Heart left ventricle (tissue), 16 donors: Measurements from ENCODE around the gene ZFPM1. TPM values are rescaled to one million over a fixed set of nuclear protein-coding genes. Genes with fewer than 3 reads are reported as not detected.

Experiments used
- ATAC-seq, 4 donors: fragments of 200-7000 bp; cut with Tn5 transposase; one replicate each; pipeline ENCODE4 v1.9.1; 2020 to 2022; ENCODE audit warnings: moderate library complexity in 4 of 4, mild to moderate bottlenecking in 3 of 4, moderate number of reproducible peaks in 1 of 4
- DNase-seq, 5 donors: peaks; one replicate each; pipeline ENCODE4 v3.0.0-alpha.2; 2020
- H3K27ac ChIP-seq, 12 donors: fragments of 200-600 bp; sonication (generic) in 4 of 12; one replicate each; pipeline versions ENCODE4 v1.5.0 to v1.8.0; 2016 to 2022; ENCODE audit warnings: mild to moderate bottlenecking in 2 of 12
- H3K27me3 ChIP-seq, 9 donors: fragments of 200-600 bp; sonication (generic) in 2 of 9; one replicate each; pipeline versions ENCODE4 v1.5.1 to v1.8.0; 2016 to 2022; ENCODE audit warnings: mild to moderate bottlenecking in 3 of 9
- H3K36me3 ChIP-seq, 9 donors: fragments of 200-600 bp; sonication (generic) in 2 of 9; one replicate each; pipeline versions ENCODE4 v1.5.0 to v1.8.0; 2018 to 2022; ENCODE audit warnings: mild to moderate bottlenecking in 2 of 9
- H3K4me1 ChIP-seq, 12 donors: fragments of 200-600 bp; sonication (generic) in 4 of 12; one replicate each; pipeline versions ENCODE4 v1.5.0 to v1.8.0; 2016 to 2022; ENCODE audit warnings: mild to moderate bottlenecking in 3 of 12
- H3K4me3 ChIP-seq, 12 donors: fragments of 200-600 bp; sonication (generic) in 4 of 12; one replicate each; pipeline versions ENCODE4 v1.5.0 to v1.8.0; 2017 to 2022; ENCODE audit warnings: mild to moderate bottlenecking in 9 of 12, moderate library complexity in 4 of 12
- H3K9me3 ChIP-seq, 12 donors: fragments of 200-600 bp; sonication (generic) in 4 of 12; one replicate each; pipeline versions ENCODE4 v1.5.0 to v1.8.0; 2016 to 2022; ENCODE audit warnings: mild to moderate bottlenecking in 1 of 12
- POLR2A ChIP-seq, 2 donors: fragments of 450-650 bp; IDR thresholded peaks; one replicate each; pipeline ENCODE4 v1.6.1; 2017; ENCODE audit warnings: antibody characterized with exemption in 2 of 2, mild to moderate bottlenecking in 2 of 2, moderate library complexity in 2 of 2
- WGBS, 4 donors: extraction: QIAGEN DNeasy Blood & Tissue Kit in 2 of 4; methylation state at CpG; one replicate each; pipeline versions ENCODE4 v1.1.5 to v1.1.7; 2013 to 2018; 5-methylcytosine and 5-hydroxymethylcytosine counted together
- intact Hi-C, 10 donors: fragments of 100-400 bp; cut with DNase I; formaldehyde crosslinking; loops; one replicate each; pipeline versions ENCODE4 v1.11.1 to v1.14.2; 2022
- polyA plus RNA-seq, 2 donors: library from polyadenylated mRNA; stranded (reverse); fragments of 200-250 nt; gene quantifications; one replicate each; pipeline ENCODE4 v1.2.3, GENCODE V29; 2013
- total RNA-seq, 9 donors: library from RNA; depleted of rRNA in 2 of 9; stranded (reverse); fragments of >200 nt in 2 of 9; fragmentation: NEBNext Ultra II Directional in 3 of 9; extraction: Animal tissue kit (Norgen Biotek cat#: 25700) in 3 of 9; gene quantifications; one replicate each; pipeline versions ENCODE4 v1.1.0 to v1.2.4, GENCODE V29; 2016 to 2023
- TF ChIP-seq, protein P1 (sequence below), 12 donors: fragments of 200-600 bp; sonication (generic) in 4 of 12; IDR thresholded peaks; one replicate each; pipeline versions ENCODE4 v1.5.0 to v1.8.0; 2018 to 2022; ENCODE audit warnings: antibody characterized with exemption in 12 of 12, mild to moderate bottlenecking in 5 of 12
- donor health status: ischemic (EF 13 %, LVEDD 7.1; RV severe dilation, severe dysfunction).
- donor health status: healthy with polysubstance abuse.
- donor health status: DM: no; HTN: yes; CAD: no.
- donor health status: DM: no; HTN: no; CAD: no.
- donor health status: ischemic (EF 25% LVEDD 6.9; RV normal size, moderate dysfunction).
- donor health status: ischemic (EF 25% LVEDD 5.7; RV mildly dilated, moderate dysfunction).
- donor health status: healthy.
- donor health status: DM: yes; HTN: yes; CAD: no.
- donor health status: ischemic (EF 35%, LVEDD 5.7; RV mildly dilated, moderate dysfunction).
- donor health status: nonischemic (EF 11% LVEDD 7.7; RV severe dilation, severe dysfunction).
- donor health status: DM: yes; HTN: yes; CAD: no.
- donor health status: PGD.
- donor health status: ischemic (EF 29% LVEDD 5.4; RV normal size, mild dysfunction).
- donor health status: nonischemic (EF 23%, LVEDD 6.1; RV moderate dilation, normal function).

The ZFPM1 gene
- total and polyA plus RNA-seq, 11 donors = 1.3 to 6.3 (median 4.1) TPM

DNA sequence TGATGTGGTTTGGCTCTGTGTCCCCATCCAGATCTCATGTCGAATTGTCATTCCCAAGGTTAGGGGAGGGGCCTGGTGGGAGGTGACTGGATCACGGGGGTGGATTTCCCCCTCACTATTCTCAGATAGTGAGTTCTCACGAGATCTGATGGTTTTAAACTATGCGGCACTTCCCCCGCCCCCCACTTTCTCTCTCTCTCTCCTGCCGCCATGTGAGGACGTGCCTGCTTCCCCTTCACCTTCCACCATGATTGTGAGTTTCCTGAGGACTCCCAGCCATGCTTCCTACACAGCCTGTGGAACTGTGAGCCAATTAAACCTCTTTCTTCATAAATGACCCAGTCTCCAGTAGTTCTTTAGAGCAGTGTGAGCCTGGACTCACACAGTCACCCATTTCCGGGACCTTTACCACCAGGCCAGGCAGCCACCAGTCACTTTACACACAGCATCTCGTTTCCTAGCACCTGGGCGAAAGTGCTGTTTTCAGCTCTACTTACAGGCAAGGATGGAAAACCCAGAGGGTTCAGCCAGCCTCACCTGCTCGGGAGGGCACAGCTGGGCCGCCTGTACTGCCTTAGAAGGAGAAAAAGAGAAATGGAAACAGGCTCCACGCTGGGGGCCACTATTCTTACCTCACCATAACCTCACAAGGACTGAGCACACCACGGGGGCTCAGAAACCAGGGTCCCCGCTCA lies 103.4 kb downstream of the ZFPM1 start:
- Histone ChIP-seq H3K4me3 (no peak overlapping the region), H3K9me3 (no peaks in the 10 kb centered on the region), H3K27me3 (peaks cover 0 to 48% (median 2%) of the 10 kb centered on the region in 9 donors), H3K36me3 (no peaks in the 10 kb centered on the region), H3K4me1 (peaks cover 0 to 10% (median 0%) of the 10 kb centered on the region in 12 donors), H3K27ac (no peak overlapping the region)
- no peak for DNase-seq
- ATAC-seq = no peak
- no peak for TF ChIP-seq POLR2A (IDR thresholded peaks at IDR 0.05)
- TF ChIP-seq, protein P1, sequence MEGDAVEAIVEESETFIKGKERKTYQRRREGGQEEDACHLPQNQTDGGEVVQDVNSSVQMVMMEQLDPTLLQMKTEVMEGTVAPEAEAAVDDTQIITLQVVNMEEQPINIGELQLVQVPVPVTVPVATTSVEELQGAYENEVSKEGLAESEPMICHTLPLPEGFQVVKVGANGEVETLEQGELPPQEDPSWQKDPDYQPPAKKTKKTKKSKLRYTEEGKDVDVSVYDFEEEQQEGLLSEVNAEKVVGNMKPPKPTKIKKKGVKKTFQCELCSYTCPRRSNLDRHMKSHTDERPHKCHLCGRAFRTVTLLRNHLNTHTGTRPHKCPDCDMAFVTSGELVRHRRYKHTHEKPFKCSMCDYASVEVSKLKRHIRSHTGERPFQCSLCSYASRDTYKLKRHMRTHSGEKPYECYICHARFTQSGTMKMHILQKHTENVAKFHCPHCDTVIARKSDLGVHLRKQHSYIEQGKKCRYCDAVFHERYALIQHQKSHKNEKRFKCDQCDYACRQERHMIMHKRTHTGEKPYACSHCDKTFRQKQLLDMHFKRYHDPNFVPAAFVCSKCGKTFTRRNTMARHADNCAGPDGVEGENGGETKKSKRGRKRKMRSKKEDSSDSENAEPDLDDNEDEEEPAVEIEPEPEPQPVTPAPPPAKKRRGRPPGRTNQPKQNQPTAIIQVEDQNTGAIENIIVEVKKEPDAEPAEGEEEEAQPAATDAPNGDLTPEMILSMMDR (IDR thresholded peaks at IDR 0.05) = no peak
- WGBS, 4 donors = 75 to 80% (median 78%) methylated on average over 14 to 15 of the region's 15 CpGs
- intact Hi-C loops = no loop called here

DNA sequence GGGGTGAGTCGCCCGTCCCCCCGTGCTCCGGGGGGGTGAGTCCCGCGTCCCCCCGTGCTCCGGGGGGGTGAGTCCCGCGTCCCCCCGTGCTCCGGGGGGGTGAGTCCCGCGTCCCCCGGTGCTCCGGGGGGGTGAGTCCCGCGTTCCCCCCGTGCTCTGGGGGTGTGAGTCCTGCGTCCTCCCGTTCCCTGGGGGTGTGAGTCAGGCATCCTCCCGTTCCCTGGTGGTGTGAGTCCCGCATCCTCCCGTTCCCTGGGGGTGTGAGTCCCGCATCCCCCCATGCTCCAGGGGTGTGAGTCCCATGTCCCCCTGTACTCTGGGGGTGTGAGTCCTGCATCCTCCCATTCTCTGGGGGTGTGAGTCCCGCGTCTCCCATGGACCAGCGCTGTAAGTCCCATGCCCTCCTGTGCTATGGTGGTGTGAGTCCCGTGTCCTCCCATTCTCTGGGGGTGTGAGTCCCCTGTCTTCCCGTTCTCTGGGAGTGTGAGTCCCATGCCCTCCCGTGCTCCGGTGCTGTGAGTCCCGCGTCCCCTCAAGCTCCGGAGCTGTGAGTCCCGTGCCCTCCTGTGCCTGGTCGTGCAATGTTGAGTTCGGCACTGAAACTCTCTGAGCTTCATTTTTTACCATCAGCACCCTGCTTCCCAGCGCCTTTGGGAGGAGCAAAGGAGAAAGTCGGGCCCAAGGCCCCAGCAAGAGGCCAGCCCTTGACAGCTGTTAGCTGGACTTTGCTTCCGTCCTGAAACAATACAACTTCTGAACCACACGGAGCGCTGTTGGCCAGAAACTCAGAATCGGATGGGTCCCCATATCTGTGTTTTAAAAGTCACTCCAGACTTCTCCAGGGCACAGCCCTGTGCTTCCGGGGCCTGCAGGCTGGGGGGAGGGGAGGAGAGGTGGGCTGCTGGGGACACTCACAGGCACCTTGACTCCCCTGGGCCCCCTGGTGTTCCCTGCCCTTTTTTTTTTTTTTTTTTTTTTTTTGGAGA lies 105.7 kb downstream of the ZFPM1 start:
- Histone ChIP-seq H3K9me3 (no peaks in the 10 kb centered on the region), H3K4me3 (no peak overlapping the region), H3K27me3 (peaks cover 0 to 48% (median 2%) of the 10 kb centered on the region in 9 donors), H3K36me3 (no peaks in the 10 kb centered on the region), H3K4me1 (peaks cover 0 to 16% (median 4%) of the 10 kb centered on the region in 12 donors), H3K27ac (no peak overlapping the region)
- 47 to 55% (median 50%) methylated on average over 22 to 45 of the region's 45 CpGs for WGBS, 4 donors
- ATAC-seq = peak in 3 of 4 donors; percentile 69 to 80 (median 77)
- TF ChIP-seq, protein P1 (IDR thresholded peaks at IDR 0.05) = peak; percentile 21 to 59 (median 46)
- TF ChIP-seq POLR2A (IDR thresholded peaks at IDR 0.05) = no peak
- intact Hi-C loops = no loop called here
- peak; percentile 70 to 88 (median 81) for DNase-seq

DNA sequence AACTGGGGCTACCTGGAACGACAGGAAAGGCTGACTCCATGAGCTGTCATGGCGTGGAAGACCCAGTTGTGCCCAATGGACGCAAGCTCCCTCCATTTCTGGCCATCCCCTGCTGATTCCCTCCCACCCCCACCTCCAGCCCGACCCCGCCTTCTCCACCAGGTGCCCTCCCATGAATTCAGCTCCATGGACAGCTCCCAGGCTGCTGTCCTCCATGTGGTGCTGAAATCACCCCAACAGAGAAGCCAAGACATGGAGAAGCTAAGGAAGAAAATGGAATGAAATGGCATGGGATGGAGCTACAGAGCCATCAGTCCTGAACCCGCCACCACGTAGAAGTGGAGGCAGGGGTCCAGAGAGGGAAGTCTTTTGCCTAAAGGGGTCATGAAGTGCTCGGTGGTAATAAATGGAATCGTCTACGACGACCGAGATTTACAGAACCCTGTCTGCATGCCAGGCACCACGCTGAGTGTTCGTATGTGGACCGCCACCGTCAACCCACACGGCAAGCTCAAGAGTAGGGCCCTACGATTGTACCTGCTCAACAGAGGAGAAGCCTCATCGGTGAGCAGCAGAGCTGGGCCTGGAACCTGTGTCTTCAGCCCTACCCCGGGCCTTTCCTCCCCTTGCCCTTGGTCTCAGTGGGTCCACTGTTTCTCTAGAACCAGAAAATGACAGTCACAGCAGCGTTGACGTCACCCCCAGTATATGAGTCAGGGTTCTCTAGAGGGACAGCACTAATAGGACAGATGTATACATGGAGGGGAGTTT lies 107.8 kb downstream of the ZFPM1 start:
- DNase-seq (no peak), ATAC-seq (peak in 1 of 4 donors; percentile 24)
- Histone ChIP-seq H3K4me1 (peaks cover 0 to 16% (median 4%) of the 10 kb centered on the region in 12 donors), H3K27me3 (peaks cover 0 to 39% (median 2%) of the 10 kb centered on the region in 9 donors), H3K27ac (no peak overlapping the region), H3K4me3 (no peak overlapping the region), H3K36me3 (no peaks in the 10 kb centered on the region), H3K9me3 (no peaks in the 10 kb centered on the region)
- intact Hi-C loops = loop anchor here in 6 of 10 donors (1.0 to 10.0 kb wide), 7 partner anchors 114 to 796 kb away; partner anchors contain the start of gene KLHDC4 (in 1 of the 6)
- WGBS, 4 donors = 53 to 72% (median 65%) methylated on average over 20 to 22 of the region's 22 CpGs
- TF ChIP-seq, protein P1 (IDR thresholded peaks at IDR 0.05) = no peak
- no peak for TF ChIP-seq POLR2A (IDR thresholded peaks at IDR 0.05)
